Measurements from ENCODE around the gene ELOVL2. TPM values are rescaled to one million over a fixed set of nuclear protein-coding genes. Genes with fewer than 3 reads are reported as not detected.

ELOVL2 gene
- polyA plus RNA-seq, 1 donor (not counting 4 experiments of a cell fraction or from before 2014, with no cell fraction given), result 0.05 TPM

GRCh38 chr6:11018225-11018624, 25.9 kb downstream of the ELOVL2 start:
- Histone ChIP-seq H3K27me3 (ENCODE audit: control insufficient read depth, extremely low read depth, insufficient read depth, low read length) (no peaks in the 10 kb centered on the region), H3K36me3 (ENCODE audit: control insufficient read depth in 2 of 2, extremely low read depth in 1 of 2, insufficient read depth in 2 of 2, low read length in 2 of 2) (no peaks in the 10 kb centered on the region), H2AFZ (ENCODE audit: control insufficient read depth, low read length) (no peak overlapping the region), H3K9me3 (ENCODE audit: control insufficient read depth, low read depth, low read length) (no peaks in the 10 kb centered on the region), H3K4me1 (ENCODE audit: control insufficient read depth, extremely low read depth, insufficient read depth, low read length) (no peaks in the 10 kb centered on the region), H3K27ac (ENCODE audit: control insufficient read depth, insufficient read depth, low read length) (no peak overlapping the region), H3K4me3 (ENCODE audit: control insufficient read depth in 2 of 3, extremely low read depth in 1 of 3, insufficient read depth in 2 of 3, low read depth in 1 of 3, low read length in 3 of 3) (no peak overlapping the region), H4K20me1 (ENCODE audit: control insufficient read depth, extremely low read depth, insufficient read depth, low read length) (no peaks in the 10 kb centered on the region), H3K9me1 (ENCODE audit: control insufficient read depth, extremely low read depth, insufficient read depth, low read length) (no peaks in the 10 kb centered on the region), H3K79me2 (ENCODE audit: control insufficient read depth, insufficient read depth, low read length) (no peaks in the 10 kb centered on the region), H3K9ac (ENCODE audit: control insufficient read depth, extremely low read depth, insufficient read depth, low read length) (no peak overlapping the region), H3K4me2 (ENCODE audit: control insufficient read depth, extremely low read depth, insufficient read depth, low read depth, low read length) (no peak overlapping the region)
- FAIRE-seq, result no peak
- no peak for DNase-seq (ENCODE audit: low read depth, low spot score)
- no peak for TF ChIP-seq CTCF (optimal IDR thresholded peaks at IDR 0.05 in 1 of 3, IDR thresholded peaks at IDR 0.05 in 1 of 3, conservative IDR thresholded peaks at IDR 0.05 in 1 of 3; ENCODE audit: extremely low read depth in 1 of 3, insufficient read depth in 2 of 3, low read length in 3 of 3)
- no peak for TF ChIP-seq EZH2 (IDR thresholded peaks at IDR 0.05; ENCODE audit: low read length)
- dilution Hi-C loops (cut with MboI; ENCODE audit: extremely low pct_ligation_motif_present, low sequenced_read_pairs), result no loop called here

- H3K36me3 ChIP-seq (ENCODE audit: control insufficient read depth in 2 of 2, extremely low read depth in 1 of 2, insufficient read depth in 2 of 2, low read length in 2 of 2), result no peaks in the 10 kb centered on the region
- H3K9ac ChIP-seq (ENCODE audit: control insufficient read depth, extremely low read depth, insufficient read depth, low read length), result no peak overlapping the region
- H3K4me3 ChIP-seq (ENCODE audit: control insufficient read depth in 2 of 3, extremely low read depth in 1 of 3, insufficient read depth in 2 of 3, low read depth in 1 of 3, low read length in 3 of 3), result no peak overlapping the region
- no peaks in the 10 kb centered on the region for H4K20me1 ChIP-seq (ENCODE audit: control insufficient read depth, extremely low read depth, insufficient read depth, low read length)
- DNase-seq (ENCODE audit: low read depth, low spot score) (no peak), FAIRE-seq (no peak)
- dilution Hi-C loops (cut with MboI; ENCODE audit: extremely low pct_ligation_motif_present, low sequenced_read_pairs), result no loop called here
- no peak overlapping the region for H2AFZ ChIP-seq (ENCODE audit: control insufficient read depth, low read length)
- H3K4me1 ChIP-seq (ENCODE audit: control insufficient read depth, extremely low read depth, insufficient read depth, low read length), result peaks cover 2% of the 10 kb centered on the region
- TF ChIP-seq EZH2 (IDR thresholded peaks at IDR 0.05; ENCODE audit: low read length) (no peak), CTCF (optimal IDR thresholded peaks at IDR 0.05 in 1 of 3, IDR thresholded peaks at IDR 0.05 in 1 of 3, conservative IDR thresholded peaks at IDR 0.05 in 1 of 3; ENCODE audit: extremely low read depth in 1 of 3, insufficient read depth in 2 of 3, low read length in 3 of 3) (no peak)
- H3K4me2 ChIP-seq (ENCODE audit: control insufficient read depth, extremely low read depth, insufficient read depth, low read depth, low read length), result no peak overlapping the region
- no peaks in the 10 kb centered on the region for H3K9me3 ChIP-seq (ENCODE audit: control insufficient read depth, low read depth, low read length)
- no peaks in the 10 kb centered on the region for H3K27me3 ChIP-seq (ENCODE audit: control insufficient read depth, extremely low read depth, insufficient read depth, low read length)
- H3K9me1 ChIP-seq (ENCODE audit: control insufficient read depth, extremely low read depth, insufficient read depth, low read length), result no peaks in the 10 kb centered on the region
- H3K27ac ChIP-seq (ENCODE audit: control insufficient read depth, insufficient read depth, low read length), result no peak overlapping the region
- H3K79me2 ChIP-seq (ENCODE audit: control insufficient read depth, insufficient read depth, low read length), result no peaks in the 10 kb centered on the region
Observed at GRCh38 chr6:11017090-11017489, 27.0 kb downstream of the ELOVL2 start.
